GM19438 (cell line): Measurements from ENCODE around the gene ADSL.
"Not testable (repeated sequence)": the region's sequence is repeated elsewhere in the genome, so short reads cannot be mapped to it uniquely, and the experiment has no call there.

Experiments used
- ATAC-seq: cut with Tn5 transposase; IDR thresholded peaks from one replicate; pipeline ENCODE4 v1.9.1; 2021; ENCODE audit warnings: low read depth; ENCODE audit not compliant: unreplicated experiment

Gene ADSL

DNA sequence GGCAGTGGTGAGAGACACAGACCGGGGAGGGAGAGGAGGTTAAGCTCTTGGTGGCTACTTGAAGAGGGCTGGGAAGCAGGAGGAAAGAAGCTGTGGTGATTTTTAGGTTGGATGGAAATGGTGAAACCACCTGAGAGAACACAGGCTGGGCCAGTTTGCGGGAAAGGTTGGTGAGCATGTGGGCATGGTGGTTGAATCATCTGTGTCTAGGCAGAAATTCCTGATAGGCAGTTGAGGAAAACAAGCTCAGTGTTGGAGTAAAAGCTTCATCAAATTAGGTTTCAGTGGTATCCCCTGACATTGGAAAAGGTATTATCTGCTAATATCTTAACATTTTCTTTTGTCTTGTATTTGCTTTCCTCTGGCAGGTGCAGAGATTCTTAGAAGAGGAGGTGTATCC, 19.8 kb downstream of the ADSL start:
- ATAC-seq: no peak

DNA sequence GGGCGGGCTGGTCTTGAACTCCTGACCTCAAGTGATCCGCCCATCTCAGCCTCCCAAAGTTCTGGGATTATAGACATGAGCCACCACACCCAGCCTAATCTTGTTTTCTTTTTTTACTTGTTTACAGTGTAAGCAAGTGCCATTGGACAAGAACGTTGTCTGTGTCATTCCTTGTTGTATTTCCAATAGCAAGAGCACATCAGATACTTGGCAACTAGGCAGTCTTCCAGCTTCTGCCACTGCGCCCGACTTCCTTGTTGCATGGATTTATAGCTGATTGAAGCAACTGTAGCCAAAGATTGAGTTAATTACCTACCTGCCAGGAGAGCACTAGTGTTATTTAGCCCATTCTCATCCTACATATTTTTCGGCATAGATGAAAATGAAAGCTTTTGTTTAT, 21.0 kb downstream of the ADSL start:
- ATAC-seq: no peak

DNA sequence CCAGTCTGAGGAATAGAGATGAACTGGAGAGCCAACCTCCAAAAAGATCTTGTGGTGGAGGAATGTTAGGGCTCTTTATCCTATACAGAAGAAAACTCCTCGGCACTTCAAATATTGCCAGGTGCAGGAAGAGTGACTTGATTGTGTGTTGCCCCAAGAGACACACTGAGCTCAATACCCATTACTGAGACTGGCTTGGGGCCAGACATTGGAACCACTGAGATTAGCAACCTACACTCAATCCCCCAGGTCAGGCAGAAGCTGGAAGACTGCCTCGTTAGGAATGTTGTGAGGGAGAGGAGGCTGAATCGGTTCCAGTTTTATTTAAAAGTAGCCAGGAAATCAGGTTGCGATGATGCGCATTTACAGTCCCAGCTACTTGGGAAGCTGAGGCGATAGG, 21.7 kb downstream of the ADSL start:
- ATAC-seq: no peak

DNA sequence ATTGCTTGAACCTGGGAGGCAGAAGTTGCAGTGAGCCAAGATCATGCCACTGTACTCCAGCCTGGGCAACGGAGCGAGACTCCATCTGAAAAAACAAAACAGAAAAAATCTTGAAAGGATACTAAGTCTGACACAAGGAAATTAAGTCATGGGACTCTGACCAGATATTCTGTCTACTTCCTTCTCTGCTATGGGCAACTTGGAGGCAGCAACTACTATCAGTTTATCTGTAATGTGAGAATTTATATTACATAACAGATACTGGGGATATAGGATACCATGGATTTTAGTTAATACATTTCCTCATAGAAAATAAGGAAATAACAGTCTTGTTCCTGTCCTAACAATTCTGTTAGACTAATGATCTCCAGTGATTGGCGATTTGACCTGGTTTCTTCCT, 22.5 kb downstream of the ADSL start:
- ATAC-seq: no peak

DNA sequence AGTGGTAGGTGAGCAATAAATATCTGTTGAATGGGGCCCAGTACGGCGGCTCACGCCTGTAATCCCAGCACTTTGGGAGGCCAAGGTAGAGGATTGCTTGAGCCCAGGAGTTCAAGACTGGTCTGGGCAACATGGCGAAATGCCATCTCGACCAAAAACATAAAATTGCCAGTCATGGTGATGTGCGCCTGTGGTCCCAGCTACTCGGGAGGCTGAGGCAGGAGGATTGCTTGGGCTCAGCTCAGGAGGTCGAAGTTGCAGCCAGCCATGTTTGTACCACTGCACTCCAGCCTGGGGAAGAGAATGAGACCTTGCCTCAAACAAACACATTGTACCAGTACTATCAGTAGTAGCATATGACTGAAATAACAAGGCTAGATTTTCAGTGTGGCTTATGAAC, 28.3 kb downstream of the ADSL start:
- no peak for ATAC-seq

DNA sequence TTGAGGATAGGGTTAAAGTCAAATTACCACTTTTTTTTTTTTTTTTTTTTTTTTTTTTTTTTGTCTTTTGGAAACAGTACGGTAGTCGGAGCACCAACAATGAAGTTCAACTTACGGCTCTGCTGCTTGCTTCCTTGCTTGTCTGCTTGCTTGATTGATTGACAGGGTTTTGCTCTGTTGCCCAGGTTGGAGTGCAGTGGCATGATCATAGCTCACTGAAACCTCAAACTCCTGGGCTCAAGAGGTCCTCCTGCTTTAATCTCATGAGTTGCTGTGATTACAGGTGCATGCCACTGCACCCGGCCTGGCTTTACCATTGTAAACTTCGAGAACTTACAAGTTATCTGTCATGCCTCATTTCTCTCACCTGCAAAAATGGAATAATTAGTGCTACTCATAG, 29.8 kb downstream of the ADSL start:
- ATAC-seq: no peak

DNA sequence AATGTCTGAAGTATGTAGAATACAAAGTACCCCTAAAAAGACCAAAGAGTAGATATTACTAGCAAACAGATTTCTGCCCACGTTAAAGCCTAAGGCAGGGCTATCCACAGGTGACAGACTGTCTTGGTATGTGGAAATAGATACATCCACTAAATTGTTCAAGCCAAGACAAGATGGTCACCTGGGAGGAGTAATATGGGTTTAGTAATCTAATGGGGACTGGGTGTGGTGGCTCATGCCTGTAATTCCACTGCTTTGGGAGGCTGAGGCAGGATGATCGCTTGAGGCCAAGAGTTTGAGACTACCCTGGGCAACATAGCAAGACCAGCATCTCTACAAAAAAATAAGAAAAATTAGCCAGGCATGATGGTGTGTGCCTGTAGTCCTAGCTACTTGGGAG, 31.6 kb downstream of the ADSL start:
- no peak for ATAC-seq

DNA sequence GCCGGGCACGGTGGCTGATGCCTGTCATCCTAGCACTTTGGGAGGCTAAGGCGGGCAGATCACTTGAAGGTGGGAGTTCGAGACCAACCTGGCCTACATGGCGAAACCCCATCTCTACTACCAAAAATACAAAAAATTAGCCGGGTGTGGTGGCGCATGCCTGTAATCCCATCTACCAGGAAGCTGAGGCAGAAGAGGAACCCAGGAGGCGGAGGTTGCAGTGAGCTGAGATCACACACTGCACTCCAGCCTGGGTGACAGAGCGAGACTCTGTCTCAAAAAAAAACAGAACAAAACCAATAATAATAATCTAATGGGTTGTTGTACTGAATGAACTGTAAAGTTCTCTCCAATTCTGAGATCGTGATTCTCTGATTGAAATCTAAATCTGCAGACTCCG, 32.1 kb downstream of the ADSL start:
- ATAC-seq: not testable (repeated sequence)

DNA sequence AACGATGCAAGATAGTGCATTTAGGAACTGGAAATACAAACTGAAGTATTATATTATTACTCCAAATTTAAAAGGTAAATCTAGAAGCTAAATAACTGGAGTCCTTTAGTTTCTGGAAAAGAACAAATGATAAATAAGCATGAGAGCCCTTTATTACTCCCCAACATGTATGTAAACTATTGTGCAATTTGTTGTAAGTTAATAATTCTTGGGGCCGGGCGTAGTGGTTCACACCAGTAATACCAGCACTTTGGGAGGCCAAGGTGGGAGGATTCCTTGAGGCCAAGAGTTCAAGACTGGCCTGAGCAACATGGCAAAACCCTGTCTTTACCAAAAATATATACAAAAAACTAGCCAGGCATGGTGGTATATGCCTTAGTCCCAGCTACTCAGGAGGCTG, 35.2 kb downstream of the ADSL start:
- no peak for ATAC-seq

DNA sequence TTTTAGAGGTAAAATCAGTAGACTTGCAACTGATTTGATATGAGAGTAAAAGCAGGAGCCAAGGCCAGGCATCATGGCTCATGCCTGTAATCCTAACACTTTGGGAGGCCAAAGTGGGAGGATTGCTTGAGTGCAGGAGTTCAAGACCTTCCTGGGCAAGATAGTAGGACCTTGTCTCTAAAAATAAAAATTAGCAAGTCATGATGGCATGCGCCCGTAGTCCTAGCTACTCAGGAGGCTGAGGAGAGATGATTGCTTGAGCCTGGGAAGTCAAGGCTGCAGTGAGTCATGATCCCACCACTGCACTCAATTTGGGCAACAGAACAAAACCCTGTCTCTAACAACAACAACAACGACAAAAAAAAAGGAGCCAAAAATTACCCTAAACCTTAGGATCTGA, 37.6 kb downstream of the ADSL start:
- no peak for ATAC-seq

DNA sequence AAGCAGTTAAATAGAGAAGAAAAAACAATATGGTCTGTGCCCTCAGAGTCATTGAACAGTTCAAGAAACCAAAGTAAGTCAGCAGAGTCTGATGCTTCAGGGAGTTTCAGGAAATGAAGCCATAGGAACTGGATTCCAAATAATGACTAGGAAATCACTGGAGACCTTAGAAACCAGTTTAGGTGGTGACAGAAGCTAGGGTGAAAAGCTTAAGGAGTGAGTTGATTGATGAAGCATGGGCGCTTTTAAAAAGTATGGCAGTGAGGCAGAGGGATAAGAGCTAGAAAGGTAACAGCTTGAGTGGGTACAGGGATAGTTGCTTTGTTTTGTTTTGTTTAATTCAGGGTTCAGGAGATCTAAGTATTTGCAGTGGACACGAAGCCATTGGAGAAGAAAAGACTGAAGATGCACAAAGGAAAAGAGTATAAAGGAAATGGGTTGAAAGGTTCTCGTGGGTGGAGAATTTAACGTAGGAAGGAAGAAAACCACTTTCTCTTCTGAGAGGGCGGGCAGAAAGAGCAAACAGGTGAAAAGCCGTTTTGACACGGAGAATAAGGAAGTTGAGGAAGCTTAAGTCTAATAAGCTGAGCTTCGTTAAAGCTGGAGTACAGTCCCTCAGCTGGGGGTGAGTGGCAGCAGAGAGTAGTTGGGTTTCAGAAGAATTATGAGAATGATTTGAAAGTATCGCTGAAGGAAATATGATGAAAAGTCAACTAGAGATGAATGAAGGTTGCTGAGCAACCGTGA, 38.9 kb downstream of the ADSL start:
- ATAC-seq: no peak

DNA sequence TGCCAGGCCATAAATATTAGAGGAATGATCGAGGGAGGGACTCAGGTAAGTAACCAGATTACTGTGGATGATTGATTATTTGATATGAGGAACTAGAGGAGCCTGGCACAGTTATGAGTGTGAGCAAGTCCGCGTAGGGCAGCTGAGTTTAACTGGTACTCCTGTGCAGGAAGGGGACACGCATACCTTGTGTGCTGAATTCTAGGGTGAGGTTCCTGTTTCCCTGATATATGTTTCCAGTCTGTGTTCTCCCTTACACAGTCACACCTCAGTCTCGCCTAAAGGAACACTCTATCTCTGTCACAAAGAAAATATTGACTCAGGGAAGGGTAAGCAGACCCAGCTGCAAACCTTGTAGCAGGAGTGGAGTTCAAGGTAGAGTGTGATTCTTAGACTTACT, 41.4 kb downstream of the ADSL start:
- ATAC-seq: no peak

DNA sequence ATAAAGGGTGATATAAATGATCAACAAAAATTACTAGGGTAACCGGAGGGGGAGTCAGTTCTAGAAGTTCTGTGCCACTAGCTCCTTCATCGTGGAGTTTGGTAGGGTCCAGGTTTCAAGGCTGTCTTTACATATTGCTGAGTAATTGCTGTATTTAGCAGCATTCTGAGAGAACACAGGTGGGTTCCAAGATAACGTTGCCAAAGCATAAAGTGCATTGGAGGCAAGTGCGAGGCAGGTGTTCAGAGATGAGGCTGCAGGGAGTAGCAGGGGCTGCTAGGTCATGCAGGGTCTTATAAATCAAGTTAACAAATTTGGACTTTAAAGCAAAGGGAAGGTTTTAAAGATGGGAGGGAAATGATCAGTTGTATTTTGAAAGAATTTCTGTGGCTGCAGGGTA, 41.9 kb downstream of the ADSL start:
- no peak for ATAC-seq

DNA sequence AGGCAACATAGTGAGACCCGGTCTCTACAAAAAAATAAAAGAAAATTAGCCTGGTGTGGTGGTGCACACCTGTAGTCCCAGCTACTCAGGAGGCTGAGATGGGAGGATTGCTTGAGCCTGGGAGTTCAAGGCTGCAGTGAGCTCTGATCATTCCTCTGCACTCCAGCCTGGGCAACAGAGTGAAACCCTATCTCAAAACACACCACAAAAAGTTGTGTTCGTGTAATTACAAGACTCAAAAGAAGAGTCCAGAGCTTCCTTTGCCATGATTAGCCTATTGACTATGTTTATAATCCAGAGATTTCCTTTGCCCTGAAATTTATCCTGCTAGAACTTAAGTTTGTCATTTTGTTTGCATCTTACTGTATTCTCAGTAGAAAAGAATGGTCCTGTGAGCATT, 45.1 kb downstream of the ADSL start:
- ATAC-seq: no peak

DNA sequence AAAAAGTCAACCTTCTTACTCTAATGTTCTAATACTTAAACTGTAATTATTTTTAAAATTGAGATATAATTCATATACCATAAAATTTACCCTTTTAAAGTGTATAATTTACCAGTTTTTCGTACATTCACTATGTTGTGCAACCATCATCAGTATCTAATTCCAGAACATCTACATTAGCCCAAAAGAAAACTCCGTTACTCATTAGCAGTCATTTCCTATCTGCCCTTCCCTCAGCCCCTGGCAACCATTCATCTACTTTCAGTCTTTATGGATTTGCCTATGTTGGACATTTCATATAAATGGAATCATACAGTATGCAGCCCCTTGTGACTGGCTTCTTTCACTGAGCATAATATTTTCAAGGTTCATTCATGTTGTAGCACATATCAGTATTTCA, 46.3 kb downstream of the ADSL start:
- ATAC-seq: no peak

DNA sequence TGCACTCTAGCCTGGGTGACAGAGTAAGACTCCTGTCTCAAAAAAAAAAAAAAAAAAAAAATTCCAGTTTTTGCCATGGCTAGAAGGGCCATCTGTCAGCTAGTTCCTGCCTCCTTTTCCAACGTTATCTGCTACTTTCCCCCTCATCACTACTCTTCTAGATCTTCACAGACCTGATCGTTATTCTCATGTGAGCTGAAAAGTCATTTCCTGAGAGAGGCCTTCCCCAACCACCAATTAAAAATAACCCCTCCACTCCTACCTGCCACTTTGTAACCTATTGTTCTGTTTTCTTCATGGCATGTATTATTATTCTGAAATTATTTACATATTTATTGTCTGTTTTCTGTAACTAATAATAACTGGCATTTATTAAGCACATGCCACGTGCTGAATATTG, 48.3 kb downstream of the ADSL start:
- no peak for ATAC-seq

DNA sequence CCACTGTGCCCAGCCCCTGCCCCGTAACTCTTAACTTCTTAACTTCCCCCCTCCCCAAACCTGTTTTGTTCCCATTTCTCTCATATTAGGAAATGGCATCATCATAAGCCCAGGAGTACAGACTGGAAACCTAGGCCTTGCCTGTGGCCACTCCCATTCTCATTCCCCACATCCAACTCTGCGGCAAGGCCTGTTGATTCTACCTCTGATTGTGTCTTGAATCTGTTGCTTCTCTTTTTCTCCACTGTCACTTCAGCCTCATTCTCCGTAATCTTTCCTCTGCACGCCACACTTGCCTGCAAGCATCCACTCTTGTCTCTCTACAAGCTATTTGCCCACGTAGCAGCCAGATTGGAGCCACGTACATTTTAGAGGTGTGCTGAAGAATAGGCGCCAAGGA, 49.3 kb downstream of the ADSL start:
- ATAC-seq: no peak

DNA sequence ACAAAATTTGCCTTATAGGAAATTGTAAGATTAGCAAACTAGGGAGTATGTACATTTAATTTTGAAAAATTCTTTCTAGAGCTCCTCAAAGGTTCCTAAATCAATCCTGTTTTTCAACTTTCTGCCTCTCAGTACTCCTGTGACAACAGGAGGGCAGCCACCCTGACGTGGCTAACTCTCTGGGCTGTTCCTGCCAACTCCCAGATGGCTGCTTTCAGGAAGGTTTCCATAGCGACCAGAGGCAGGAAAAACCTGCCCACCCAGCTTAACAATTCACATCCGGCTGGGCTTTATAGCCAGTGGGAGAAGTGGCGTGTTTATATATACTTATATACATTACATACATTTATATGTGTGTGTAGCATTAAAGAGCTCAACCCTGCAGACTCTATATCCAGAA, 50.6 kb downstream of the ADSL start:
- no peak for ATAC-seq

DNA sequence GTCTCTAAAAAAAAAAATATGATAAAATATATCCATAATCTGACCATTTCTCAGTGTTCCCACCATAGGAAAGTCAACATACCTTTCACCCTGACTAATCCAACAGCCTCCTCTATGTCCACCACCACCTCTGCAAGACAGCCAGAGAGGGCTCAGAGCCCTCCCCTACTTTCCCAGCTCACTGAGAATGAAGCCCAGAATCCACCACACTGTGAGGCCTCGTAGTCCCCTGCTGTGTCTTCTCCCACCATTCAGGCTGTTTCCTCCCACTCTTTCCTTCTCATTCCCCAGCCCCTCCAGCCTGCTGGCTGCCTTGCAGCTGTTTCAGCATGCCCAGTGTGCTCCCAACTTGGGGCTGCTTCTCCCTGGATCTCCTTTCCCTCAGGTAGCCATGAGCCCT, 51.1 kb downstream of the ADSL start:
- no peak for ATAC-seq

DNA sequence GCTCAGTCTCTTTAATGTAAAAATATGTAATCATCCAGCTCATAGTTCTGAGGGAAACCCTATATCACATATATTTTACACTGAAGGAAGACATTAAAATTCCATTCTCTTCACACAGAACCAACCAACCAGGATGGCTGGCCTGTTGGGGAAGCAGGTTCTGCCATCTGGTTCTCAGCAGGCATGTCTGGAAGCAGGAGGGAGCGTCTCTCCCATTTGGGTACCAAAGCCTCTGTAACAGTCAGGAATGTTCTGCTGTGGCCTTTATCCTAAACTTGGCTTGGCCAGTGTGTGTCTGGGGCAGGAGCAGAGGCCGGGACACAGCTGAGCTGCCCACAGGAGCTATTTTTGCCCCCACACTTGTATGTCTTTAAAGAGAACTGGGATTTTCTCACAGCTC, 53.3 kb downstream of the ADSL start:
- ATAC-seq: no peak

DNA sequence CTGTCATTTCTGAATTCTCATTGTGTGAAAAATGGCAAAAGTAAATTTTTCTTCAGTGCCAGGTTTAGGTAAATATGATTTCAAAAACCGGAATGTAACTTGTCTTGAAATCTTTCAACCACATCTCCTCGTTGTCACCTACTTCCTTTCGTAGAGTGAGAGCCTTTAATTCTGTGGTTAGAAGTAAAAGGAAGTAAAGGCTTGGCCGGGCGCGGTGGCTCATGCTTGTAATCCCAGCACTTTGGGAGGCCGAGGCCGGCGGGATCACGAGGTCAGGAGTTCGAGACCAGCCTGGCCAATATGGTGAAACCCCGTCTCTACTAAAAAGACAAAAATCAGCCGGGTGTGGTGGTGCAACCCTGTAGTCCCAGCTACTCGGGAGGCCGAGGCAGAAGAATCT, 53.9 kb downstream of the ADSL start:
- no peak for ATAC-seq

DNA sequence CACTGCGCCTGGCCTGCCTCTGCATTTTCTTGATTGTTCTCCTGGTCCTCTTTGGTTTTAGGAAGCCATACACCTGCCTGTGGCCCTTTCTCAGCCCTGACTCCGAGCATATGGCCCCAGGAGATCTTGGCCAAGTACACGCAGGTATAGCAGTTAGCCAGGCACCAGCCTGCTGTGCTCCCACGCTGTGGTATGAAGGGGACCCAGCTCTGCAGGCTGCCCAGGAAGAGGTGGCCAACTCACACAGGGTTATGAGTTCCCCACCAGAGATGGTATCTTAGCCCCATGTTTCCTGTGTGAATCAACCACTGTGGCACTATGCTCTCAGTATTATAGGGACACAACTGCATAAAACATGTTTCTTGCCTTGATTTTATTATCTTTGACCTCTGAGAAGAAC, 55.2 kb downstream of the ADSL start:
- no peak for ATAC-seq

DNA sequence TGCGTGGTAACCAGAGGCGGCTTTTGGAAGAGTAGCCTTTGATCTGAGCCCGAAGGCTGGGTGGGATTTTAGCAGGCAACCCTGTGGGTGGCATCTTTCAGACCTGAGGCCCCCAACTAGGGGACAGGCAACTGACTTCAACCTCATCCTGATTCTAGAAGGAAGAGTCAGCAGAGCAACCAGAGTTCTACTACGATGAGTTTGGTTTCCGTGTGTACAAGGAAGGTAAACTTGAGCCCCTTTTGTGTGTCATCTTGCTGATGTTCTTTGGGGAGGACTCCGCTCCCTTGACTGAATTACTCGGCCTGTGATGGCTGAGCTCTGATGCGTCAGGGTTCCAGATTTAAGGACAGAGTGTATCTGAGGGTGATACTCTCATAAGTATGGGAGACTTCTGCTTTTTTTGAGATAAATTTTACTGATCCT, 55.7 kb downstream of the ADSL start:
- ATAC-seq: no peak
